GM12801 (cell line): Measurements from ENCODE around the gene PSMB5.

Source experiments
- TF ChIP-seq, protein P1 (sequence below): IDR thresholded peaks from one replicate; pipeline ENCODE4 v1.5.1; 2011; ENCODE audit warnings: control low read depth; ENCODE audit not compliant: insufficient read length; ENCODE audit errors: extremely low read depth

PSMB5 gene

DNA sequence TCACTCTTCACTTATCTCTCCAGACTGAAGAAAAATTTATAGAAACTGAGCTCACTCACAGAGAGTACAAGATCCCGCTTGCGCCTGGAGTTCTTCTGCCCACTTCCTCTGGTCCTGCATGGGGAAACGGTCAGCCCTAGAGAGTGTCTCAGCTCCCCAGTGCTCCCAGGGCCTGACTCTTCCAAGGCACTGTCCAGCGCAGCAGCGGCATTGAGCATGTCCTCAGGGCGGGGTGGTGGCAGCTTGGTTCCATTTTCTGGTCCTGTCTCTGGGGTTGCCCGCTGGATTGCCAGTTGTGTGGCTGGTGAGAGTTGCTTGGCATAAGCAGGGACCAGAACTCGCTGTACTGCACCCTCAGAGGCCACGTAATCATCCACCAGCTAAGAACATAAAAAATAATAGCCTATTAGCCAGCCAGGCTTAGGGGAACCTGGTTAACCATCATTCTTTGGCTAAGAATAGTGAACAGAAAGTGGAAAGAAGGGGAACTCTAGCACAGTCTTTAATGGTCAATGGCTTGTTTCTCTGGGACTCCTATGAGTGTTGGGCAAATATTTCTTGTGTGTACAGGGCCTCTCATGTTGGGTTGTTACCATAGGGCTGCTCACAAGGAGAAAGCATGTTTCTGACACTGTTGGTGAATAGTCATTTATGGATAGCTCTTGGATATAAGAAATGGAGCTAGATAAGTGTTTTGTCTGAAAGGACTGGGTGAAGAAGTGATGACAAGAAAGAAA lies 38.6 kb downstream of the PSMB5 start:
- TF ChIP-seq, protein P1, sequence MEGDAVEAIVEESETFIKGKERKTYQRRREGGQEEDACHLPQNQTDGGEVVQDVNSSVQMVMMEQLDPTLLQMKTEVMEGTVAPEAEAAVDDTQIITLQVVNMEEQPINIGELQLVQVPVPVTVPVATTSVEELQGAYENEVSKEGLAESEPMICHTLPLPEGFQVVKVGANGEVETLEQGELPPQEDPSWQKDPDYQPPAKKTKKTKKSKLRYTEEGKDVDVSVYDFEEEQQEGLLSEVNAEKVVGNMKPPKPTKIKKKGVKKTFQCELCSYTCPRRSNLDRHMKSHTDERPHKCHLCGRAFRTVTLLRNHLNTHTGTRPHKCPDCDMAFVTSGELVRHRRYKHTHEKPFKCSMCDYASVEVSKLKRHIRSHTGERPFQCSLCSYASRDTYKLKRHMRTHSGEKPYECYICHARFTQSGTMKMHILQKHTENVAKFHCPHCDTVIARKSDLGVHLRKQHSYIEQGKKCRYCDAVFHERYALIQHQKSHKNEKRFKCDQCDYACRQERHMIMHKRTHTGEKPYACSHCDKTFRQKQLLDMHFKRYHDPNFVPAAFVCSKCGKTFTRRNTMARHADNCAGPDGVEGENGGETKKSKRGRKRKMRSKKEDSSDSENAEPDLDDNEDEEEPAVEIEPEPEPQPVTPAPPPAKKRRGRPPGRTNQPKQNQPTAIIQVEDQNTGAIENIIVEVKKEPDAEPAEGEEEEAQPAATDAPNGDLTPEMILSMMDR: no peak

DNA sequence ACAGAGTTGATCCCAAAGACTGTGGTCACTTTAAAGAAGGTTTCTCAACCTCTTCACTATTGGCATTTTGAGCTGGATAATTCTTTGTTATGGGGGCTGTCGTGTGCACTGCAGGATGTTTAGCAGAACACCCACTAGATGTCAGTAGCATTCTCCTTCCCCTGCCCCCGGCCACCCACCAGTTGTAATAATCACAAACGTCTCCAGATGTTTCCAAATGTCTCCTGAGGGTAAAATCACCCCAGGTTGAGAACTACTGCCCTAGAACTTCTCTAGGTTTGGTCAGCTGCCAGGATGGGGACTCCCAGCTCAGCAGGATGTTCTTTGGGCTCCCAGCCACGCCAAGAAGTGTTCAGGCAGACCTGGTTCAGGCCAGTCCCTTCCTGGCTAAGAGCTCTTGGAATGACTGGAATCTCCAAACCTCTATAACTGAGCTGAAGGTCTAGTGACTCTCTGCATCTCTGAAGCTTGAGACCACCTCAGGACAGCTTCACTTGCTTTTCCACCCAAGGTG lies 39.9 kb downstream of the PSMB5 start:
- TF ChIP-seq, protein P1: no peak

DNA sequence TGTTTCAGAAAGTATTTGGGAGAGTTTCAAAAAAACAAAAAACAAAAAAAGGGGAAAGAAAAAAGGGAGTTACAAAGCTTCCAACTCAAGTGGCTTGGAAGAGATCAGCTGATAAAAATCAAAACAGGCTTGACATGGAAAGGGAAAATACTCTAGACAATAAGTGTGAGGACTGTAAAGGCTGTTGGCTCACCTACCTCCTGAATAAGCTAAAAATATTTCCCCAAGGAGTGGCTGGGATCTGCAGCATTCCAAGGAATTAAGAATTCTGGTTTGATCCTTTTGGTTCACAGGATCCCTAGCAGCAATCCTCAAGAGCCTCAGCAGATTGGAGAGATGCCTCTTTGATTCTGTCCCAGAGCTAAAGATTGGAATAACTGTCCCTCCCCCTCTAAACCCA lies 41.2 kb downstream of the PSMB5 start:
- TF ChIP-seq, protein P1: no peak

DNA sequence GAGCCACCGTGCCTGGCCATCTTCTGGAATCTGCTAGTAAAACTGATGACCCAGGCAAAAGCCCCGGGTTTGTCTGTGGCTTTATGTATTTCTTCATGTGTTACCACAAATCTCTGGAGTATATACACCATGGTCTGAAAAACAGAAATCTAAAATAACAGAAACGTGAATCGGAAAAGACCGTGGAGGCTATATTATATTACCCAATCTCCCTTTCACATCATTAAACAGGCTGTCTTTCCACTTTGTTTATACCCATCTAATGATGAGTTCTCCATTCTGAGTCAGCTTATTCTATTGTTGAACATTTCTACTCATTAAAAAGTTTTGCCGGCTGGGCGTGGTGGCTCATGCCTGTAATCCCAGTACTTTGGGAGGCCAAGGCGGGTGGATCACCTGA lies 42.8 kb downstream of the PSMB5 start:
- TF ChIP-seq, protein P1: no peak

DNA sequence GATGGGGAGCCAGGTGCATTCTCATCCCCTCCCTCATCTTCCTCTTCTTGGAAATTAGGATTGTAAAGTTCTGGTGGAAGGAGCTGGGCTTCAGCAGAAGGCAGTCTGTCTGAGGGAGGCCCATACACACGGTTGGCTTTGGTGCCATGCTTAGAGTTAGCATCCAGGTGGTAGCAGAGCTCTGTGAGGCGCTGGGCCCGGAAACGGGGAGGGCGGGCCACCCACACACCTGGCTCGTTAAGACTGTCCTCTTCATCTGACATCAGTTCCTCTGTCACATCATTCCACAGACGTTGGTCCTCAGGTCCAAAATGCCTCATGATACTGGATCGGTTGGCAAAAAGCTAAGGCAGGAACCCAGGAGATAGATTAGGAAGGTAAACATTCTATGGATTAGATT lies 47.4 kb downstream of the PSMB5 start:
- TF ChIP-seq, protein P1: no peak

DNA sequence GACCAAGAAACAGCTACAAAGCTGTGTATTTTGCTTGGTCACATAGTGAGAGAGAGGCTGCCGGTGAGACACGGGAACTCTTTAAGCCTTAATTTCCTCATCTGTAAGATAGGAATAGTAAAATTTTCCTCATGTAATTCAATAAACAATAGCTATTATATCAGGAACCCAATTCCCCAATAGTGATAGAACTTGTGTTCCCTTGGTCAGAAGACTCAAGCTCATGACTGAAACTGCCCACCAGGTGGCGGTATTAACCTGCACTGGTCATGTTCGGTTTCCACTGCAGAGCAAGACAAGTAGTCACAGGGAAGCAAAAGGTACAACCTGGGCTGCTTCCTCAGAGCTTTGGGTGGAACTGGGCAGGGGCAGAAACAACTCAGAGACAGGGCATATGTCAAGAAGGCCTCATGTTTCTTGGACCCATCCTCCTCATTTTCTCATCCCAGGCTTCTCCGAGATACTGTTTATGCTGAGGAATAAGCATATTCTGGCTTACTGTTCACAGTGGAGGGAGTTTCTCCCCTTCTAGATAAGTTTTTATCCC lies 48.1 kb downstream of the PSMB5 start:
- TF ChIP-seq, protein P1: peak; percentile 74

DNA sequence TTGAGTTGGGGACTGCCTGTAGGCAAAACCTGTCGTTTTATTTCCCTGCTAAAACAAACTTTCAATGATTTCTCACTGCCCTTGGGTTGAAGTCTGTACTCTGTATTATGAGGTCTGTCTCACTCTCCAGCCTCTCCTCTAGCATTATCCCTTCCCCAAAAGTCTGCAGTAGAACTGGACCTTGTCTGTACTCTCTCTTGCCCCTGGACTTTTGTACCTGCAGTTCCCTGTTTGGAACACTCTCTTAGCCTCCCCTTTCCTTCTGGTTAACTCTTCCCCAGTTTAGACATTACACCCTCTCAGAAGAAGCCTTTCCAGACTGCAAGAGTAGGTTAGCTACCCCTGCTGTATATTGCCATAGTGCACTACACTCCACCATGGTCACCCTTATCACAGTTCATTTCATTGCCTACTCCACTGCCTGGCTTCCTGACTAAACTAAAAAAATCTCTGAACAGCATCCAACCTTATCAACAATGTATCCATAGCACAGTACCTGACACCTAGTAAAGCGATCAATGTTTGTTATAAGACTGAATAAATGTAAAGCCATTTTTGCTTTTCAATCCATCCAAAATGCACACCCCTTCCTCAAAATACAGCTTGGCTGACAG lies 48.7 kb downstream of the PSMB5 start:
- TF ChIP-seq, protein P1: no peak
